Measurements from ENCODE around the gene CHTF18. TPM values are rescaled to one million over a fixed set of nuclear protein-coding genes. Genes with fewer than 3 reads are reported as not detected.

CHTF18 gene
- total and polyA plus RNA-seq, 10 of the 15 experiments (the other 5 are each of a cell fraction or from before 2014, with no cell fraction given), result 1.6 to 87.8 (median 19.4) TPM

DNA sequence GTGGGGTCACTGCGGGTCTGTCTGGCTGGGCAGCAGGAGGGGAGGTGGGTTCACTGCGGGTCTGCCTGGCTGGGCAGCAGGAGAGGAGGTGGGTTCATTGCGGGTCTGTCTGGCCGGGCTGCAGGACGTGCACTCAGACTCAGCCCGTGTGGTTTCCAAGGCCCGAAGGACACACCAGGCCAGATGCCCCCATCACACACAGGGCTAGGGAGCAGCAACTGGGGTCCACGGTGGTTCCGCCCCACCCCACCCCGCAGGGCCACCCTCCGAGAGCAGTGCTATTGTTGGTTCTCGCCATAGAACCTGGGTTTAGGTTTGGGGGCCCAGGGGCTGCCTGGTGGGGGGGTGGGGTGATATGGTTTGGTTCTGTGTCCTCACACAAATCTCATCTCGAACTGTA, 41.8 kb upstream of the CHTF18 start:
- 41% methylated on average over 13 of the region's 13 CpGs for WGBS (ENCODE audit: insufficient coverage, insufficient replicate concordance, low lambda C conversion rate, missing lambda C conversion rate)
- no peak for FAIRE-seq
- H3K4me2 ChIP-seq (ENCODE audit: control insufficient read depth, insufficient read depth), result no peak overlapping the region
- no peak for TF ChIP-seq MTA2 (IDR thresholded peaks at IDR 0.05; ENCODE audit: low read depth)
- no peak for TF ChIP-seq HDAC6 (IDR thresholded peaks at IDR 0.05; ENCODE audit: unreplicated experiment)
- no peak for TF ChIP-seq DPF2 (IDR thresholded peaks at IDR 0.05)
- no peak for TF ChIP-seq CBFB (IDR thresholded peaks at IDR 0.05; ENCODE audit: low read depth)
- TF ChIP-seq, protein P1, sequence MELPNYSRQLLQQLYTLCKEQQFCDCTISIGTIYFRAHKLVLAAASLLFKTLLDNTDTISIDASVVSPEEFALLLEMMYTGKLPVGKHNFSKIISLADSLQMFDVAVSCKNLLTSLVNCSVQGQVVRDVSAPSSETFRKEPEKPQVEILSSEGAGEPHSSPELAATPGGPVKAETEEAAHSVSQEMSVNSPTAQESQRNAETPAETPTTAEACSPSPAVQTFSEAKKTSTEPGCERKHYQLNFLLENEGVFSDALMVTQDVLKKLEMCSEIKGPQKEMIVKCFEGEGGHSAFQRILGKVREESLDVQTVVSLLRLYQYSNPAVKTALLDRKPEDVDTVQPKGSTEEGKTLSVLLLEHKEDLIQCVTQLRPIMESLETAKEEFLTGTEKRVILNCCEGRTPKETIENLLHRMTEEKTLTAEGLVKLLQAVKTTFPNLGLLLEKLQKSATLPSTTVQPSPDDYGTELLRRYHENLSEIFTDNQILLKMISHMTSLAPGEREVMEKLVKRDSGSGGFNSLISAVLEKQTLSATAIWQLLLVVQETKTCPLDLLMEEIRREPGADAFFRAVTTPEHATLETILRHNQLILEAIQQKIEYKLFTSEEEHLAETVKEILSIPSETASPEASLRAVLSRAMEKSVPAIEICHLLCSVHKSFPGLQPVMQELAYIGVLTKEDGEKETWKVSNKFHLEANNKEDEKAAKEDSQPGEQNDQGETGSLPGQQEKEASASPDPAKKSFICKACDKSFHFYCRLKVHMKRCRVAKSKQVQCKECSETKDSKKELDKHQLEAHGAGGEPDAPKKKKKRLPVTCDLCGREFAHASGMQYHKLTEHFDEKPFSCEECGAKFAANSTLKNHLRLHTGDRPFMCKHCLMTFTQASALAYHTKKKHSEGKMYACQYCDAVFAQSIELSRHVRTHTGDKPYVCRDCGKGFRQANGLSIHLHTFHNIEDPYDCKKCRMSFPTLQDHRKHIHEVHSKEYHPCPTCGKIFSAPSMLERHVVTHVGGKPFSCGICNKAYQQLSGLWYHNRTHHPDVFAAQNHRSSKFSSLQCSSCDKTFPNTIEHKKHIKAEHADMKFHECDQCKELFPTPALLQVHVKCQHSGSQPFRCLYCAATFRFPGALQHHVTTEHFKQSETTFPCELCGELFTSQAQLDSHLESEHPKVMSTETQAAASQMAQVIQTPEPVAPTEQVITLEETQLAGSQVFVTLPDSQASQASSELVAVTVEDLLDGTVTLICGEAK (IDR thresholded peaks at IDR 0.05; ENCODE audit: borderline replicate concordance), result no peak
- TF ChIP-seq, protein P2, sequence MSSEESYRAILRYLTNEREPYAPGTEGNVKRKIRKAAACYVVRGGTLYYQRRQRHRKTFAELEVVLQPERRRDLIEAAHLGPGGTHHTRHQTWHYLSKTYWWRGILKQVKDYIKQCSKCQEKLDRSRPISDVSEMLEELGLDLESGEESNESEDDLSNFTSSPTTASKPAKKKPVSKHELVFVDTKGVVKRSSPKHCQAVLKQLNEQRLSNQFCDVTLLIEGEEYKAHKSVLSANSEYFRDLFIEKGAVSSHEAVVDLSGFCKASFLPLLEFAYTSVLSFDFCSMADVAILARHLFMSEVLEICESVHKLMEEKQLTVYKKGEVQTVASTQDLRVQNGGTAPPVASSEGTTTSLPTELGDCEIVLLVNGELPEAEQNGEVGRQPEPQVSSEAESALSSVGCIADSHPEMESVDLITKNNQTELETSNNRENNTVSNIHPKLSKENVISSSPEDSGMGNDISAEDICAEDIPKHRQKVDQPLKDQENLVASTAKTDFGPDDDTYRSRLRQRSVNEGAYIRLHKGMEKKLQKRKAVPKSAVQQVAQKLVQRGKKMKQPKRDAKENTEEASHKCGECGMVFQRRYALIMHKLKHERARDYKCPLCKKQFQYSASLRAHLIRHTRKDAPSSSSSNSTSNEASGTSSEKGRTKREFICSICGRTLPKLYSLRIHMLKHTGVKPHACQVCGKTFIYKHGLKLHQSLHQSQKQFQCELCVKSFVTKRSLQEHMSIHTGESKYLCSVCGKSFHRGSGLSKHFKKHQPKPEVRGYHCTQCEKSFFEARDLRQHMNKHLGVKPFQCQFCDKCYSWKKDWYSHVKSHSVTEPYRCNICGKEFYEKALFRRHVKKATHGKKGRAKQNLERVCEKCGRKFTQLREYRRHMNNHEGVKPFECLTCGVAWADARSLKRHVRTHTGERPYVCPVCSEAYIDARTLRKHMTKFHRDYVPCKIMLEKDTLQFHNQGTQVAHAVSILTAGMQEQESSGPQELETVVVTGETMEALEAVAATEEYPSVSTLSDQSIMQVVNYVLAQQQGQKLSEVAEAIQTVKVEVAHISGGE (CRISPR knock-in tag; IDR thresholded peaks at IDR 0.05), result no peak
- TF ChIP-seq, protein P3, sequence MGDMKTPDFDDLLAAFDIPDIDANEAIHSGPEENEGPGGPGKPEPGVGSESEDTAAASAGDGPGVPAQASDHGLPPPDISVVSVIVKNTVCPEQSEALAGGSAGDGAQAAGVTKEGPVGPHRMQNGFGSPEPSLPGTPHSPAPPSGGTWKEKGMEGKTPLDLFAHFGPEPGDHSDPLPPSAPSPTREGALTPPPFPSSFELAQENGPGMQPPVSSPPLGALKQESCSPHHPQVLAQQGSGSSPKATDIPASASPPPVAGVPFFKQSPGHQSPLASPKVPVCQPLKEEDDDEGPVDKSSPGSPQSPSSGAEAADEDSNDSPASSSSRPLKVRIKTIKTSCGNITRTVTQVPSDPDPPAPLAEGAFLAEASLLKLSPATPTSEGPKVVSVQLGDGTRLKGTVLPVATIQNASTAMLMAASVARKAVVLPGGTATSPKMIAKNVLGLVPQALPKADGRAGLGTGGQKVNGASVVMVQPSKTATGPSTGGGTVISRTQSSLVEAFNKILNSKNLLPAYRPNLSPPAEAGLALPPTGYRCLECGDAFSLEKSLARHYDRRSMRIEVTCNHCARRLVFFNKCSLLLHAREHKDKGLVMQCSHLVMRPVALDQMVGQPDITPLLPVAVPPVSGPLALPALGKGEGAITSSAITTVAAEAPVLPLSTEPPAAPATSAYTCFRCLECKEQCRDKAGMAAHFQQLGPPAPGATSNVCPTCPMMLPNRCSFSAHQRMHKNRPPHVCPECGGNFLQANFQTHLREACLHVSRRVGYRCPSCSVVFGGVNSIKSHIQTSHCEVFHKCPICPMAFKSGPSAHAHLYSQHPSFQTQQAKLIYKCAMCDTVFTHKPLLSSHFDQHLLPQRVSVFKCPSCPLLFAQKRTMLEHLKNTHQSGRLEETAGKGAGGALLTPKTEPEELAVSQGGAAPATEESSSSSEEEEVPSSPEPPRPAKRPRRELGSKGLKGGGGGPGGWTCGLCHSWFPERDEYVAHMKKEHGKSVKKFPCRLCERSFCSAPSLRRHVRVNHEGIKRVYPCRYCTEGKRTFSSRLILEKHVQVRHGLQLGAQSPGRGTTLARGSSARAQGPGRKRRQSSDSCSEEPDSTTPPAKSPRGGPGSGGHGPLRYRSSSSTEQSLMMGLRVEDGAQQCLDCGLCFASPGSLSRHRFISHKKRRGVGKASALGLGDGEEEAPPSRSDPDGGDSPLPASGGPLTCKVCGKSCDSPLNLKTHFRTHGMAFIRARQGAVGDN (IDR thresholded peaks at IDR 0.05), result no peak
- TF ChIP-seq HDGF (IDR thresholded peaks at IDR 0.05), result no peak
- TF ChIP-seq ETV6 (conservative IDR thresholded peaks at IDR 0.05 in 1 of 2, IDR thresholded peaks at IDR 0.05 in 1 of 2; ENCODE audit: borderline replicate concordance in 1 of 2, low read depth in 1 of 2), result no peak
- TF ChIP-seq LARP7 (IDR thresholded peaks at IDR 0.05), result no peak
- TF ChIP-seq BCL11A (IDR thresholded peaks at IDR 0.05; ENCODE audit: low read depth, low read length), result no peak
- no peak for TF ChIP-seq IRF4 (IDR thresholded peaks at IDR 0.05; ENCODE audit: low read depth, low read length)
- no peak for TF ChIP-seq CEBPB (IDR thresholded peaks at IDR 0.05; ENCODE audit: borderline replicate concordance in 1 of 2, low read depth in 2 of 2, low read length in 2 of 2)

More for the DNA sequence above, 41.8 kb upstream of the CHTF18 start:
- RAD21 ChIA-PET (ENCODE audit: unreplicated experiment), result no interaction called here
- Histone ChIP-seq H3K27ac (ENCODE audit: control insufficient read depth, insufficient read depth) (no peak overlapping the region), H3K4me1 (ENCODE audit: control insufficient read depth, insufficient read depth, low read length) (no peaks in the 10 kb centered on the region; the same call in 1 of the 2 replicates), H3K9ac (ENCODE audit: control insufficient read depth, insufficient read depth, low read length) (no peak overlapping the region), H3K27me3 (replicated peaks in 1 of 2; ENCODE audit: control insufficient read depth in 2 of 2, insufficient read depth in 2 of 2, low read length in 1 of 2) (no peaks in the 10 kb centered on the region; a peak in 1 of 4 replicates), H3K4me3 (no peak overlapping the region), H2AFZ (ENCODE audit: control insufficient read depth, low read depth, low read length) (no peak overlapping the region), H3K79me2 (ENCODE audit: control insufficient read depth, insufficient read depth, low read length) (no peaks in the 10 kb centered on the region), H3K36me3 (ENCODE audit: control insufficient read depth in 2 of 2, insufficient read depth in 2 of 2, low read length in 1 of 2) (no peaks in the 10 kb centered on the region), H4K20me1 (ENCODE audit: control insufficient read depth, insufficient read depth) (no peaks in the 10 kb centered on the region), H3K9me3 (replicated peaks; ENCODE audit: control insufficient read depth, insufficient read depth, low read length) (no peaks in the 10 kb centered on the region)
- CTCF ChIA-PET, result no interaction called here
- SMC1A ChIA-PET (ENCODE audit: uncharacterized antibody, unreplicated experiment), result no interaction called here
- POLR2A ChIA-PET, result no interaction called here
- no TSS peak for BruUV-seq (replicated peaks)
- no peak for DNase-seq (ENCODE audit: low read depth, low spot score)
- no peak for ATAC-seq
- intact Hi-C loops (cut with micrococcal nuclease; ENCODE audit: unreplicated experiment) (no loop called here), in situ Hi-C loops (cut with MboI) (no loop called here)

Data from GM12878 (cell line).